Activated CD4-positive, alpha-beta T cell treated with anti-CD3 and anti-CD28 coated beads, Interleukin-10, Interleukin-2, amounts not matched to agents 100 ng/mL and 50 ng/mL, durations not matched to agents 16 hours and 8 hours (primary cell): ENCODE measurements around the gene SOHLH1.

ENCODE experiments used
- DNase-seq: peaks from one replicate; pipeline ENCODE4 v3.0.0-alpha.2; 2020

Gene SOHLH1

DNA sequence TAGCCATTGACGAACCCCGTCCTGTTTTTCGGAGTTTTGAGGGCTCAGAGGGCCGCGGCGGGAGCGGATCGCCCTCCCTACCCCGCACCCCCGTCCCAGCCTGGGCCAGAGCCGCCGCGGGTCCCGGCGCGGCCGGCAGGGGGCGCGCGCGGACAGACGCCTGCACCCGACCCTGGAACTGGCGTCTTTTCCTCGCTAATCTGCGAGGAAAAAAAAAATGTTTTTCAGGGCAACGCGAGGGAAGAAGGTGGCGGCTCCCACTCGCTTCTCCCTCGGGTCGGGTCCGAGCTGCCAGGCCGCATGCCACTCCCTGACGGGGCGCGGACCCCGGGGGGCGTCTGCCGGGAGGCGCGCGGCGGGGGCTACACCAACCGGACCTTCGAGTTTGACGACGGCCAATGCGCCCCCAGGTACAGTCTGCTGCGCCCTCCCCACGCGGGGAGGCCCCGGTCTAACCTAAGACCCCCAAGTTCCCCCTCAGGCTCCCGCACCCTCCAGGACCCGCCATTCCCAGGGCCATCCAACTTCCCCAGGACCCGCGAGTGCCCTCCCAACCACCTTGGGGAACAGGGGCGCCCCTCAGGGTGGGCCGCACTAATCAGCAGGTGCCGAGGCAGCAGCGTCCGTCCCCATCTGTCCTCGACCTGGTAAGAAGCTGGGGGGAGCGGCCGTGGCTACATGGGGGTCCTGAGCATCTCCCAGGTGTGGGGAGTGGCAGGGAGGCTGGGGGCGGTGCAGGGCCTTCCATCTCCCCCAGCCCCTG lies 2.9 kb upstream of the SOHLH1 start, which contains the start of gene KCNT1:
Gene KCNT1 (plus strand): TSS at position 227 of the 763 bp plus-strand sequence. CDS start 74 bp downstream, at position 301.
- peak; percentile 63 for DNase-seq

- DNase-seq: no peak
Measured at GRCh38 chr9:135701067-135701958, 2.0 kb upstream of the SOHLH1 start.

DNA sequence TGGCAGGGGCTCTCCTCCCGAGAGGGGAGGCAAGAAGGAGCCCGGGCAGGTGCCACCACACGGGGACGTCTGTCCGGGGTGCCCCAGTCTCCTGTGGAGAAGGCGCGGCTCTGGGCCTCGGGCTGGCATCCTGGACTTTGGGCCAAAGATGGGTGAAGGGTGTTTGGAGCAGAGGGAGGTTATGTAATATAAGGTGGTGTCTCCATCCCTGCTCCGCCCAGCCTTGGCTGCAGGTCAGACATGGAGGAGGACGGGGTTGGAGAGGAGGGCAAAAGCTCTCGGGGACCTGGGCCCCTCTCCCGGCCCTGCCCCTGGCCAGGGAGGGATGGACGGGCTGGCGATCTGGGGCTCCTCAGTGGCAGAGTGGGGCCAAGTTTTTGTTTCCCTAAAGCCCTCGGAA lies 1.2 kb upstream of the SOHLH1 start:
- no peak for DNase-seq

- DNase-seq: no peak
Measured at GRCh38 chr9:135698767-135699166, 514 bp downstream of the SOHLH1 start.

DNA sequence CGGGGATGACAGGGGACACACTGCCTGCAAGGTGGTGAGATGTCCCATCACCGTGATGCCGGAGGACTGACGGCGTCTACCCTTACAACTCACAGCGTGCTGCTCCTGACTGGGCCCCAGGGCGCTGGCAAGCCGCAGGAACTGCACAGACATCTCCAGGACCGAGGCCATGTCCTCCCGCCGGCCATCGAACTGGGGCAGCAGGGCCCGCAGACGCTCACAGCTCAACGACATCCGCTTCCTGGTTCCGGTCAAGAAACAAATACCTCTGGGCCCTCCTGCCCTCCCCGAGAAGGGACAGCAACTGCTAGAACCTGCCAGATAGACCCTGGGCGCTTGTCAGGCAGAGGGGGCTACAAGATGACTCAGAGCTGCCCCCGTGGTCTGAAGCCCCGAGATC lies 1.0 kb downstream of the SOHLH1 start:
- no peak for DNase-seq

- DNase-seq: no peak
Measured at GRCh38 chr9:135697226-135697625, 2.1 kb downstream of the SOHLH1 start.

DNA sequence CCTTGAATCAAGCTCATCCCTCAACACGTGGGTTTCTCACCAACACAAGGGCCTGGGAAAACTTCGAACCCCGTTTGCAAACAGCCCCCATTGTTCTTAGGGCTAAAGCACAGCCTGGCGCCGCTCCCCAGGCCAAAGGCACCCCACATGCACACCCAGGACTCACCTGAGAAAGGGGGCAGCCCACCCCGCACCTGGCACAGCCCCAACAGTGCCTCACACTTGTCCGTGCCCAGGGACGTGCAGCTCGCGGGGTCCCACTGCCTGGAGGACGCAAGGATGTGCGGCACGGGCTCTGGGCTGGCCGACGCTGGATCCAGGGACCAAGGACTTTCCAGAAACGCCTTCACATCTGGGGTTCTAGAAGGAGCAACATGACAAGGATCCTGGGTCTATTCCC lies 2.8 kb downstream of the SOHLH1 start:
- DNase-seq: no peak

GRCh38 chr9:135695642-135696041 lies 3.6 kb downstream of the SOHLH1 start:
- no peak for DNase-seq

GRCh38 chr9:135695036-135695435 lies 4.2 kb downstream of the SOHLH1 start:
- no peak for DNase-seq

DNA sequence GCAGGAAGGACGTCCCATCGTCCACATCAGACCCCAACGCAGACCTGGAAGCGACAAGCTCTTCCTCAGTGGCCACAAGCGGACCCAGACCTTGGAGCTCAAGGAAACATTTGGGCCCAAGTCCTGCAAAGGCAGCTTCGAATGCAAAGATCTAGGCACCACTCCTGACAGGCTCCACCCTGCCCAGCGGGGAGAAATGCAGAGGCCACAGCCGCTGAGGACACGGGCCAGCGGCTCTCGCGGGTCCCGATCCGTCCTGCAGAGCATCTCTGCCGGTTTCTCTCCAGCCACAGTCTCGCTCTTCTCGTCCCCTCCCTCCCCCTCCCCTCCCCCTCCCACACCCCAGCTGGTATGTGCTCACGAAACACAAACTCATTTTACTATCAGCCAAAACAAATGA lies 4.9 kb downstream of the SOHLH1 start:
- DNase-seq: no peak

- no peak for DNase-seq
Measured at GRCh38 chr9:135693771-135694170, 5.5 kb downstream of the SOHLH1 start.

DNA sequence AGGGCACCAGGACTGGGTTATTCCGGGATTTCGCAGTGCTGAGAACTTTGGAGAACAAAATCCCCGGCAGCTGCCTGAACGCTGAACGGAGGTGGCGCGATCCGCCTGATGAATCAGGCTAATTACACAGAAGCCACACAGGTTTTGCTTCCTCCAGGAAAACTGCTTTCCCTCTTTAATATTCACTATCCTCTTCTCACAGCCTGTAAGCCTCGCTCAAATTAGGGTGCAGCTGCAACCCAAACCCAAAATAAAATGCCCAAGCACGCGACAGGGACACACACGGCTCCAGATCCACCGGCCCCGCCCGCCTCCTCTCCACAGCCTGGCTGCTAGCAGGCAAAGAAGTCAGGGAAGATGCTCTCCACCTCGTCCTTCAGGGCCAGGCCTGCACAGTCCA lies 6.0 kb downstream of the SOHLH1 start:
- DNase-seq: no peak

DNA sequence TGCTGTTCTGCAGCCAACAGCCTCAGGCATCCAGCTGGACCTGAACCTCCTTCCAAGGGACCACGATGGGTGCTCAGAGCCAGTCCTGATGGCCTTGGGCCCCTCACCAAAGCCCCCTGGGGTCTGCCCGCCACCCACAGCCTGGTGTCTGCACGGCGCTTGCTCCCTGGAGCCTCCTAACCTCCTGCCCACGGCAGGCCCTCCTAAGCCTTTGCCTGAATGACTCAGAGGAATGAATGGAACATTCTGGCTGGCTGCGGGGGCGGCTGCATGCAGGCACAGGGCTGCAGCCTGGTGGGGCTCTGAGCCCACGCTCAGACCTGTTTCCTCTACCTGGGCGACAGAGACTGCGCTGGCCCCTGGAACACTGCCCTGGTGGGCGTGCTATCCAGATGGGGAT lies 6.9 kb downstream of the SOHLH1 start:
- DNase-seq: no peak

GRCh38 chr9:135690836-135691570 lies 8.3 kb downstream of the SOHLH1 start:
- no peak for DNase-seq

GRCh38 chr9:135689011-135689410 lies 10.3 kb downstream of the SOHLH1 start:
- DNase-seq: no peak

- no peak for DNase-seq
Measured at GRCh38 chr9:135687216-135687615, 12.1 kb downstream of the SOHLH1 start.

- DNase-seq: no peak
Measured at GRCh38 chr9:135684691-135685090, 14.6 kb downstream of the SOHLH1 start.

DNA sequence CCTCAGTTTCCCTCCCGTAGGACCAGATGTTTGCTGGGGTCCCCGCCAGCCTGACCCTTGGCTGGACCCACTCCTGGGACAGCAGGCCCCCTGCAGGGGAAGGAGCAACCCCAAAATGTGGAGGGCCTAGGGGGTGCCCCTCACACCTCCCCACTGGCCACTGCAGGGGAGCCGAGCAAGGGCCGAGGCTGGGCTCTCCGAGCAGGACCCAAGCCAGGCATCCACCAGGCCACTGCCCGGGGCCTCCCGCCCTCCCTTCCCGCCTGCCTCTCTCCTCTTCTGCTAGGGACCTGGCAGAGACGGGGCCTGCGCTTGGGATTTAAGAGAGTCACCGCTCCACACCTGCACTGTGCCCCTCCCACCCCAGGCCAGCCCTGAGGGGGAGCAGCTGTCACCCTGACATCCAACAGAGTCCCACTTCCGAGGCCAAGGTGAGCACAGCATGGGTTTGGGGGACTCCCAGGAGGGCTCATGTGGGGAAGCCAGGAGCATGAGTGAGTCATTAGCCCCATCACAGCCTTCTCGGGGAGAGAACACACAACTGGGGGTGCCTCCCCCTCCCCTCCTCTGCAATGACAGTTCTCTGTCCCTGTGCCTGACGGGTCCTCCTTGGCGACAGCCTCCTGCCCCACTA lies 15.8 kb downstream of the SOHLH1 start:
- no peak for DNase-seq

DNA sequence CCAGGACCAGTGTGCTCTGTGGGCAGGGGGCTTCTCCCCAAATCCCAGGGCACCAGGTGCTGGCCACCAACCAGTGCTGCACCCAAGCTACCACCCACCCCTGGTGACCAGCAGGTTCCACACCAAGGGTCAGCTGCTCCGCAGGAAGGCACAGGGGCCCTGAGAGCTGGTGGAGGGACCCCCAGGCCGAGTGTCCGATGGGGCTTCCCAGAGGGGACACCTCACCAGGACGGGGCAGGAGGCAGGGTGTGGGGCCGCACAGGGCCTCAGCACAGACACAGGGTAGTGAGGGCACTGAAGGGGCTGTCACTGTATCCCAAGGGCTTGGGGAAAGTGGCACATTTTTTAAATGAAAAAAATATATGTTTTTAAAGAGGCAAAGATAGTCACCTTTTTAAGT lies 18.1 kb downstream of the SOHLH1 start:
- no peak for DNase-seq

GRCh38 chr9:135680056-135680455 lies 19.2 kb downstream of the SOHLH1 start:
- no peak for DNase-seq

- no peak for DNase-seq
Measured at GRCh38 chr9:135678236-135679017, 20.9 kb downstream of the SOHLH1 start.

DNA sequence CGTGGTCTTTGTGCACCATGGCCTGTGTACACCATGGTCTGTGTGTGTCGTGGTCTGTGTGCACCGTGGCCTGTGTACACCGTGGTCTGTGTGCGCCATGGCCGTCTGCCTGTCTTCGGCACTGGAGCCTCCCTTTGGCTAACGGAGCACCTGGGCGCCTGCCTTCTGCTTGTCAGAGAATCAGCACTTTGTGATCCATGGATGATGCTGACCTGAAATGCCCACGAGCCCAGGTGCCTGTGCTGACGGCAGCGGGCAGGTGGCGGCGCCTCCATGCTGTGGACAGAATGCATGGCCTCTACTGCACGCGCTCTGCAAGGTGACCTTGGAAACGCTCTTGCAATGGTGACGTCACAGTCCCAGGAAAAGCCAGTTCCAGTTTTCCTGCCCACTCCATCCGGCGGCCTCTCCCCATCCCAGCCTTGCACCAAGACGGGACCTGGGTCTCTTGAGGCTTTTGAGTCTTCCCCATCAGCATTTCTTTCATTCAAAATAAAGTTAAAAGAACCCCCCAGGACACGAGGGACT lies 21.6 kb downstream of the SOHLH1 start:
- DNase-seq: no peak
